Left lung (tissue), 10 donors: ENCODE results near the gene ARHGAP26. TPM values are rescaled to one million over a fixed set of nuclear protein-coding genes. Genes with fewer than 3 reads are reported as not detected.

Experiments used
- ATAC-seq: fragments of 200-7000 bp; cut with Tn5 transposase; one replicate; pipeline ENCODE4 v1.9.1; 2020; ENCODE audit warnings: moderate library complexity
- DNase-seq, 4 donors: peaks; one replicate each; pipeline ENCODE4 v3.0.0-alpha.2; 2013 to 2020
- H3K27ac ChIP-seq, 2 donors: fragments of 200-600 bp; sonication (generic) in 1 of 2; one replicate each; pipeline versions ENCODE4 v1.5.0 to v1.8.0; 2020 to 2021
- H3K27me3 ChIP-seq, 2 donors: fragments of 200-600 bp; sonication (generic) in 1 of 2; one replicate each; pipeline versions ENCODE4 v1.5.0 to v1.8.0; 2020 to 2021
- H3K36me3 ChIP-seq, 2 donors: fragments of 200-600 bp; sonication (generic) in 1 of 2; one replicate each; pipeline versions ENCODE4 v1.5.0 to v1.8.0; 2020 to 2021
- H3K4me1 ChIP-seq, 2 donors: fragments of 200-600 bp; one replicate each; pipeline ENCODE4 v1.8.0; 2021
- H3K4me3 ChIP-seq, 2 donors: fragments of 200-600 bp; sonication (generic) in 1 of 2; one replicate each; pipeline versions ENCODE4 v1.5.0 to v1.8.0; 2020 to 2021; ENCODE audit warnings: mild to moderate bottlenecking in 1 of 2
- H3K9me3 ChIP-seq, 2 donors: fragments of 200-600 bp; sonication (generic) in 1 of 2; one replicate each; pipeline versions ENCODE4 v1.5.0 to v1.8.0; 2020 to 2021
- intact Hi-C, 2 donors: fragments of 100-400 bp; cut with DNase I; formaldehyde crosslinking; loops; one replicate each; pipeline versions ENCODE4 v1.11.2 to v1.14.2; 2022
- polyA plus RNA-seq, 6 donors: library from polyadenylated mRNA; unstranded; fragments of 120-200 nt; gene quantifications; one replicate each; pipeline ENCODE4 v1.2.1, GENCODE V29; 2013; ENCODE audit not compliant: insufficient read length in 6 of 6
- total RNA-seq, 2 donors: library from RNA; stranded (reverse); fragmentation: NEBNext Ultra II Directional; extraction: Animal tissue kit (Norgen Biotek cat#: 25700); gene quantifications; one replicate each; pipeline ENCODE4 v1.2.1, GENCODE V29; 2021
- TF ChIP-seq, protein P1 (sequence below), 2 donors: fragments of 200-600 bp; sonication (generic) in 1 of 2; IDR thresholded peaks; one replicate each; pipeline versions ENCODE4 v1.5.0 to v1.8.0; 2021; ENCODE audit warnings: antibody characterized with exemption in 2 of 2
- donor health status: DM: no; HTN: yes; CAD: no.
- donor health status: DM: no; HTN: no; CAD: no.

The ARHGAP26 gene
- total and polyA plus RNA-seq, 8 donors: 13.9 to 61.9 (median 14.9) TPM

DNA sequence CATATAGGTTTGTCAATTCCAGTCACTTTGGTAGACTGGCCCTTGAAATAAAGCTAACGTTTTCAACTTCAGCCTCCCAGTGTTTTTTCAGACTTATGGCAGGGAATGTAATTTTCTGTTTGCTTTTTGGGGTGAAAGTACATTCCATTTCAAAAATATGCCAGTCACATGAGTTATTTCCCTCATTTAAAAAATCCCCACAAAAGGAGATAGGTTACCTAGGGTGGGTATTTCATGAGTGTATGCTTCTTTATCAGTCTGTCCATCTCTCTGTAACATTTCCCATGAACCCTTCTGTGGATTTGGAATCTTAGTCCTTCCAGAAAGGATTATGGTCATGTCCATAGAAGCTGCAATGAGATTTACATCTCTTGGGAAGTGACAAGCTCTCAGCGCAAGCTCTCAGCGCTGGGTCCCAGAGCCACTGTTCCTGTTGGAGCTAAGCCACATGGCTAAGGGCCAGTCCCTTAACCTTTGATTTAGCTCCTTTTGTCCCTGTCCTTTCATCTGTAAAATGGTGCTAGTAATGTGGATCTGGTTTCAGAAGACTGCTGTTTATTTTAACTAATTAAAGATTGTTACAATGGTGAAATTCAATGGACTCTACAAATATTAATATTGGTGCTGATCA is 338.4 kb downstream of the ARHGAP26 start:
- ATAC-seq: peak; percentile 59
- Histone ChIP-seq H3K27me3 (no peaks in the 10 kb centered on the region), H3K36me3 (no peaks in the 10 kb centered on the region), H3K27ac (no peak overlapping the region), H3K9me3 (no peaks in the 10 kb centered on the region), H3K4me1 (peaks cover 0 to 37% of the 10 kb centered on the region in 2 donors), H3K4me3 (no peak overlapping the region)
- intact Hi-C loops: no loop called here
- TF ChIP-seq, protein P1, sequence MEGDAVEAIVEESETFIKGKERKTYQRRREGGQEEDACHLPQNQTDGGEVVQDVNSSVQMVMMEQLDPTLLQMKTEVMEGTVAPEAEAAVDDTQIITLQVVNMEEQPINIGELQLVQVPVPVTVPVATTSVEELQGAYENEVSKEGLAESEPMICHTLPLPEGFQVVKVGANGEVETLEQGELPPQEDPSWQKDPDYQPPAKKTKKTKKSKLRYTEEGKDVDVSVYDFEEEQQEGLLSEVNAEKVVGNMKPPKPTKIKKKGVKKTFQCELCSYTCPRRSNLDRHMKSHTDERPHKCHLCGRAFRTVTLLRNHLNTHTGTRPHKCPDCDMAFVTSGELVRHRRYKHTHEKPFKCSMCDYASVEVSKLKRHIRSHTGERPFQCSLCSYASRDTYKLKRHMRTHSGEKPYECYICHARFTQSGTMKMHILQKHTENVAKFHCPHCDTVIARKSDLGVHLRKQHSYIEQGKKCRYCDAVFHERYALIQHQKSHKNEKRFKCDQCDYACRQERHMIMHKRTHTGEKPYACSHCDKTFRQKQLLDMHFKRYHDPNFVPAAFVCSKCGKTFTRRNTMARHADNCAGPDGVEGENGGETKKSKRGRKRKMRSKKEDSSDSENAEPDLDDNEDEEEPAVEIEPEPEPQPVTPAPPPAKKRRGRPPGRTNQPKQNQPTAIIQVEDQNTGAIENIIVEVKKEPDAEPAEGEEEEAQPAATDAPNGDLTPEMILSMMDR (IDR thresholded peaks at IDR 0.05): no peak
- DNase-seq: peak in 2 of 4 donors; percentile 47

DNA sequence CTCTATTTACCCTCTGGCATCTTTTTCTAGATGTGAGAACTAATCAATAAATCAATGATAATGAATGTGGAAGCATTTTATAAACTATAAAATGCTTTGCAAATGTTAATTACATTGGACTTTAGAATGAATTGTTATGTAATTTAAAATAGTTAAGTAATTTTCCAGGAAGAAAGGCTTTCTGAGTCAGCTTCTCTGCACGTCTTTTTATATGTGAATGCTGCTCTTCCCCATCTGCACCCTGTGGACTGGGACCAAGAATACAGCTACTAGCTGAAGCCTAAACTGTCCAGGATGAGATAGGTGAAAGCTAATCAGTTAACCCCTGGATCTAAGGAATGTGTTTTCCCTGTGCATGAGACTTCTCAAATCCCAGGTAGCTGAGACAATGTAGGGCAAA is 340.4 kb downstream of the ARHGAP26 start:
- TF ChIP-seq, protein P1 (IDR thresholded peaks at IDR 0.05): no peak
- H3K4me3 ChIP-seq: no peak overlapping the region
- intact Hi-C loops: no loop called here
- no peaks in the 10 kb centered on the region for H3K9me3 ChIP-seq
- ATAC-seq: peak; percentile 31
- peaks cover 0 to 37% of the 10 kb centered on the region in 2 donors for H3K4me1 ChIP-seq
- no peaks in the 10 kb centered on the region for H3K36me3 ChIP-seq
- H3K27ac ChIP-seq: no peak overlapping the region
- DNase-seq: no peak
- H3K27me3 ChIP-seq: no peaks in the 10 kb centered on the region

DNA sequence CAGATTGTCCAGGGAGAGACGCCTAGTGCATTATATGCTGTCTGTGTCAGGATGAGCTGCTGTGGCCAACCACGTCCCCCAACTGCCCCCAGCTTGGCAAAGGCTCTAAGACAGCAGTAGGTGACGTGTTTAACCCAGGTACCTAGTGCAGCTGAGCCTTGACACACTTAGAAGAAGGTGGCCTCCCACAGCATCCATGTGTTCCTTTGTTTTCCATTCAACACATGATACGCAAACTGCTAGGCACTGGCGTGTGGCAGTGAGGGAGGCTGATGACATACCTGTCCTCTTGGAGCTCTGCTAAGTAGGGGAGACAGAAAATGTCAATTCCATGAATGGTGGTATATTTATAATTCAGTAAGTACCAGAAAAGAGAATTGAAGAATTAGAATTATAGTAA is 341.6 kb downstream of the ARHGAP26 start:
- Histone ChIP-seq H3K4me3 (no peak overlapping the region), H3K27ac (no peak overlapping the region), H3K27me3 (no peaks in the 10 kb centered on the region), H3K9me3 (no peaks in the 10 kb centered on the region), H3K4me1 (peaks cover 0 to 37% of the 10 kb centered on the region in 2 donors), H3K36me3 (no peaks in the 10 kb centered on the region)
- TF ChIP-seq, protein P1 (IDR thresholded peaks at IDR 0.05): no peak
- intact Hi-C loops: no loop called here
- no peak for ATAC-seq
- DNase-seq: no peak

DNA sequence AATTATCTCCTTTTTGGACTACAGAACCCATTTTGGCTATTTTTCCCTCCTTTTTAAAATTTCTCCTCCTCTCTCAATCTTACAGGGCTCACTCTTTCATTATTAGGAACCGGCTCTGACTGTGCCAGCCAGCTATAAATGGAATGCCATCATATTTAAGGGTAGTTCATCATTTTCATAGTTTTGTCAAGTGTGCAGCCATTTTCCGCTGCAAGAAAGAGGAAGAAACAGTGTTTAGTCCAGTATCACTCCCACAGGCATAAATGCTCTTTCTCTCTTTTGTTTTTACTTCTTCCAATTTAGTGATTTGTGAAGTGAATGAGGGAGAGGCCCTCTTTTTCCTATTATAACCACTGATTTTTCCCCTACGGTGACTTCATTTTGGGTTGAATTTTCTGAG is 343.3 kb downstream of the ARHGAP26 start:
- intact Hi-C loops: no loop called here
- TF ChIP-seq, protein P1 (IDR thresholded peaks at IDR 0.05): no peak
- ATAC-seq: no peak
- Histone ChIP-seq H3K27me3 (no peaks in the 10 kb centered on the region), H3K4me3 (no peak overlapping the region), H3K36me3 (no peaks in the 10 kb centered on the region), H3K4me1 (peaks cover 0 to 44% of the 10 kb centered on the region in 2 donors), H3K9me3 (no peaks in the 10 kb centered on the region), H3K27ac (no peak overlapping the region)
- DNase-seq: no peak

DNA sequence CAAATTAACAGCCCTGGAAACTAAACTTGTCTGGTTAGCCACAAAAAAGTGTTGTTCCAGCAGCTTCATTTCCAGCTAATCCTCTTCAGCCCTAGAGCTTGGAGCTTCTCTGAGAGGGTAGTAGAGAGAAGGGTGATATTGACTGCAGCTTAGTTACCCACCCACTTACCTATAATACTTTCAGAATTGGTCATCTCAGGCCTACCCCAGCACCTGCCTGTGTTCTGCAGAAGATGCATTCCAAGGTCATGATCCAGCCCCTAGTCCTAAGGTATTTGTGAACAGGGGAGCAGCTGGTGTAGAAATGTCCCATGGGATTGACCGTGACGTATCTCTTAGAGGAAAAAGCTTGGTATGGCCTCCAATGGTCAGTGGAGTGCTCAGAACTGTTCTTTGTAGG is 344.3 kb downstream of the ARHGAP26 start:
- H3K36me3 ChIP-seq: no peaks in the 10 kb centered on the region
- peaks cover 0 to 44% of the 10 kb centered on the region in 2 donors for H3K4me1 ChIP-seq
- H3K9me3 ChIP-seq: no peaks in the 10 kb centered on the region
- intact Hi-C loops: no loop called here
- no peak overlapping the region for H3K27ac ChIP-seq
- H3K4me3 ChIP-seq: no peak overlapping the region
- no peaks in the 10 kb centered on the region for H3K27me3 ChIP-seq
- TF ChIP-seq, protein P1 (IDR thresholded peaks at IDR 0.05): no peak
- ATAC-seq (no peak), DNase-seq (no peak)
